ENCODE data around the gene PROB1. TPM values are rescaled to one million over a fixed set of nuclear protein-coding genes. Genes with fewer than 3 reads are reported as not detected.

The PROB1 gene
- total and polyA plus RNA-seq, 9 of the 15 experiments (the other 6 are each of a cell fraction or from before 2014, with no cell fraction given) = 0.01 to 1.8 (median 0.47) TPM

DNA sequence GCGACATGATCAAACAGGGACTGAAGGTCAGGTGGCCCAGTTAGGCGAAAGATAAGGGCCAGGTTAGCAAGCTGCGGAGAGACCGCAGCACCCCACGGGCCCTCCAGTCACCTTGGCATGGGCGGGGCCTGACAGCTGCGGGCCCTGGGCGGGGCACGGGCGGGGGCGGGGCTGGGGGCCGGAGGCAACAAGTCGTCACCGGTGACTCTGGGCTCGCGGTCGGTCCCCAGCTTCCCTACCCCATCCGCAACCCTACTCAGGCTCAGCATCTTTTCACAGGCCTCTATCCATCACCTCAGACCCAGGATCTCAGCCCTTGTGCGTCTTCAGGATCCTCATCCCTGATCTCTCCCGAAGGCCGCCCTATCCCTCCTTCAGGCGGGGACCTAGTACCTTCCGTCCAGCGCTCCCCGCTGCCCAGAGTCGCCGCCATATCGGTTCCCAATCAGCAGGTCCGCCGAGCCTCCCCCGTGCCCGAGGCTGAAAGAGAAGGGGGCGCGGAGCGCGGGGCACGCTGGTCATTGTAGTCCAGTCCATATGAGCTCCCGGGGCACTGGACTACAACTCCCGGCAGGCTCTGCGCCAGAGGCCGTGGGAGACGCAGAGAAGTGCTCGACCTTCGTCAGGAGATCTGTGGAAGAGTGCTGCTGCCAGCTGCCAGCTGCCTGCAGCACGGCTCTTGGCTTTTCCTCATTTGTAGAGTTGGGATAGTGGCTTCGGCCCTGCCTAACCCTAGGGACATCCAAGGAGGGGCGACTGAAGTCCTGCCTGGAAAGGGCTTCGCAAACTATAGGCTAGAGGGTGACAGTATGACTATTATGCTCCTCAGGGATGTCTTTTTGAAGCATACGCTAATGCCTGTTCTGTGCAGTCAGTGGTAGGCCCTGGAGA is 44.4 kb upstream of the PROB1 start, which contains the start of gene DNAJC18 (continued):
- TF ChIP-seq, protein P1, sequence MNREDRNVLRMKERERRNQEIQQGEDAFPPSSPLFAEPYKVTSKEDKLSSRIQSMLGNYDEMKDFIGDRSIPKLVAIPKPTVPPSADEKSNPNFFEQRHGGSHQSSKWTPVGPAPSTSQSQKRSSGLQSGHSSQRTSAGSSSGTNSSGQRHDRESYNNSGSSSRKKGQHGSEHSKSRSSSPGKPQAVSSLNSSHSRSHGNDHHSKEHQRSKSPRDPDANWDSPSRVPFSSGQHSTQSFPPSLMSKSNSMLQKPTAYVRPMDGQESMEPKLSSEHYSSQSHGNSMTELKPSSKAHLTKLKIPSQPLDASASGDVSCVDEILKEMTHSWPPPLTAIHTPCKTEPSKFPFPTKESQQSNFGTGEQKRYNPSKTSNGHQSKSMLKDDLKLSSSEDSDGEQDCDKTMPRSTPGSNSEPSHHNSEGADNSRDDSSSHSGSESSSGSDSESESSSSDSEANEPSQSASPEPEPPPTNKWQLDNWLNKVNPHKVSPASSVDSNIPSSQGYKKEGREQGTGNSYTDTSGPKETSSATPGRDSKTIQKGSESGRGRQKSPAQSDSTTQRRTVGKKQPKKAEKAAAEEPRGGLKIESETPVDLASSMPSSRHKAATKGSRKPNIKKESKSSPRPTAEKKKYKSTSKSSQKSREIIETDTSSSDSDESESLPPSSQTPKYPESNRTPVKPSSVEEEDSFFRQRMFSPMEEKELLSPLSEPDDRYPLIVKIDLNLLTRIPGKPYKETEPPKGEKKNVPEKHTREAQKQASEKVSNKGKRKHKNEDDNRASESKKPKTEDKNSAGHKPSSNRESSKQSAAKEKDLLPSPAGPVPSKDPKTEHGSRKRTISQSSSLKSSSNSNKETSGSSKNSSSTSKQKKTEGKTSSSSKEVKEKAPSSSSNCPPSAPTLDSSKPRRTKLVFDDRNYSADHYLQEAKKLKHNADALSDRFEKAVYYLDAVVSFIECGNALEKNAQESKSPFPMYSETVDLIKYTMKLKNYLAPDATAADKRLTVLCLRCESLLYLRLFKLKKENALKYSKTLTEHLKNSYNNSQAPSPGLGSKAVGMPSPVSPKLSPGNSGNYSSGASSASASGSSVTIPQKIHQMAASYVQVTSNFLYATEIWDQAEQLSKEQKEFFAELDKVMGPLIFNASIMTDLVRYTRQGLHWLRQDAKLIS (CRISPR knock-in tag; IDR thresholded peaks at IDR 0.05) = no peak
- TF ChIP-seq TARDBP (IDR thresholded peaks at IDR 0.05) (peak; percentile 32; the same call in 1 of the 2 replicates), ZFPM2 (CRISPR knock-in tag; IDR thresholded peaks at IDR 0.05) (no peak), EWSR1 (IDR thresholded peaks at IDR 0.05; ENCODE audit: borderline replicate concordance, low read depth, partially characterized antibody) (no peak), C11orf30 (IDR thresholded peaks at IDR 0.05; ENCODE audit: low read depth) (no peak), NR4A1 (CRISPR knock-in tag; IDR thresholded peaks at IDR 0.05) (no peak), NR4A1 (tag; IDR thresholded peaks at IDR 0.05) (0 out of 2 replicates have a peak, but pooled peaks have one; percentile 43), SAFB (IDR thresholded peaks at IDR 0.05; ENCODE audit: borderline replicate concordance, low read depth, low read length) (no peak), POLR2AphosphoS5 (IDR thresholded peaks at IDR 0.05; ENCODE audit: control insufficient read depth, insufficient read depth, low read depth, low read length) (peak; percentile 41; the same call in 1 of the 2 replicates), NELFE (IDR thresholded peaks at IDR 0.05; ENCODE audit: insufficient read depth, insufficient read length) (no peak)
- TF ChIP-seq, protein P2, sequence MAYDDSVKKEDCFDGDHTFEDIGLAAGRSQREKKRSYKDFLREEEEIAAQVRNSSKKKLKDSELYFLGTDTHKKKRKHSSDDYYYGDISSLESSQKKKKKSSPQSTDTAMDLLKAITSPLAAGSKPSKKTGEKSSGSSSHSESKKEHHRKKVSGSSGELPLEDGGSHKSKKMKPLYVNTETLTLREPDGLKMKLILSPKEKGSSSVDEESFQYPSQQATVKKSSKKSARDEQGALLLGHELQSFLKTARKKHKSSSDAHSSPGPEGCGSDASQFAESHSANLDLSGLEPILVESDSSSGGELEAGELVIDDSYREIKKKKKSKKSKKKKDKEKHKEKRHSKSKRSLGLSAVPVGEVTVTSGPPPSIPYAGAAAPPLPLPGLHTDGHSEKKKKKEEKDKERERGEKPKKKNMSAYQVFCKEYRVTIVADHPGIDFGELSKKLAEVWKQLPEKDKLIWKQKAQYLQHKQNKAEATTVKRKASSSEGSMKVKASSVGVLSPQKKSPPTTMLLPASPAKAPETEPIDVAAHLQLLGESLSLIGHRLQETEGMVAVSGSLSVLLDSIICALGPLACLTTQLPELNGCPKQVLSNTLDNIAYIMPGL (CRISPR knock-in tag; IDR thresholded peaks at IDR 0.05) = no peak
- TF ChIP-seq, protein P3, sequence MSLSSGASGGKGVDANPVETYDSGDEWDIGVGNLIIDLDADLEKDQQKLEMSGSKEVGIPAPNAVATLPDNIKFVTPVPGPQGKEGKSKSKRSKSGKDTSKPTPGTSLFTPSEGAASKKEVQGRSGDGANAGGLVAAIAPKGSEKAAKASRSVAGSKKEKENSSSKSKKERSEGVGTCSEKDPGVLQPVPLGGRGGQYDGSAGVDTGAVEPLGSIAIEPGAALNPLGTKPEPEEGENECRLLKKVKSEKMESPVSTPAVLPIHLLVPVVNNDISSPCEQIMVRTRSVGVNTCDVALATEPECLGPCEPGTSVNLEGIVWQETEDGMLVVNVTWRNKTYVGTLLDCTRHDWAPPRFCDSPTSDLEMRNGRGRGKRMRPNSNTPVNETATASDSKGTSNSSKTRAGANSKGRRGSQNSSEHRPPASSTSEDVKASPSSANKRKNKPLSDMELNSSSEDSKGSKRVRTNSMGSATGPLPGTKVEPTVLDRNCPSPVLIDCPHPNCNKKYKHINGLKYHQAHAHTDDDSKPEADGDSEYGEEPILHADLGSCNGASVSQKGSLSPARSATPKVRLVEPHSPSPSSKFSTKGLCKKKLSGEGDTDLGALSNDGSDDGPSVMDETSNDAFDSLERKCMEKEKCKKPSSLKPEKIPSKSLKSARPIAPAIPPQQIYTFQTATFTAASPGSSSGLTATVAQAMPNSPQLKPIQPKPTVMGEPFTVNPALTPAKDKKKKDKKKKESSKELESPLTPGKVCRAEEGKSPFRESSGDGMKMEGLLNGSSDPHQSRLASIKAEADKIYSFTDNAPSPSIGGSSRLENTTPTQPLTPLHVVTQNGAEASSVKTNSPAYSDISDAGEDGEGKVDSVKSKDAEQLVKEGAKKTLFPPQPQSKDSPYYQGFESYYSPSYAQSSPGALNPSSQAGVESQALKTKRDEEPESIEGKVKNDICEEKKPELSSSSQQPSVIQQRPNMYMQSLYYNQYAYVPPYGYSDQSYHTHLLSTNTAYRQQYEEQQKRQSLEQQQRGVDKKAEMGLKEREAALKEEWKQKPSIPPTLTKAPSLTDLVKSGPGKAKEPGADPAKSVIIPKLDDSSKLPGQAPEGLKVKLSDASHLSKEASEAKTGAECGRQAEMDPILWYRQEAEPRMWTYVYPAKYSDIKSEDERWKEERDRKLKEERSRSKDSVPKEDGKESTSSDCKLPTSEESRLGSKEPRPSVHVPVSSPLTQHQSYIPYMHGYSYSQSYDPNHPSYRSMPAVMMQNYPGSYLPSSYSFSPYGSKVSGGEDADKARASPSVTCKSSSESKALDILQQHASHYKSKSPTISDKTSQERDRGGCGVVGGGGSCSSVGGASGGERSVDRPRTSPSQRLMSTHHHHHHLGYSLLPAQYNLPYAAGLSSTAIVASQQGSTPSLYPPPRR (CRISPR knock-in tag; IDR thresholded peaks at IDR 0.05; ENCODE audit: borderline replicate concordance) = no peak
- TF ChIP-seq, protein P4, sequence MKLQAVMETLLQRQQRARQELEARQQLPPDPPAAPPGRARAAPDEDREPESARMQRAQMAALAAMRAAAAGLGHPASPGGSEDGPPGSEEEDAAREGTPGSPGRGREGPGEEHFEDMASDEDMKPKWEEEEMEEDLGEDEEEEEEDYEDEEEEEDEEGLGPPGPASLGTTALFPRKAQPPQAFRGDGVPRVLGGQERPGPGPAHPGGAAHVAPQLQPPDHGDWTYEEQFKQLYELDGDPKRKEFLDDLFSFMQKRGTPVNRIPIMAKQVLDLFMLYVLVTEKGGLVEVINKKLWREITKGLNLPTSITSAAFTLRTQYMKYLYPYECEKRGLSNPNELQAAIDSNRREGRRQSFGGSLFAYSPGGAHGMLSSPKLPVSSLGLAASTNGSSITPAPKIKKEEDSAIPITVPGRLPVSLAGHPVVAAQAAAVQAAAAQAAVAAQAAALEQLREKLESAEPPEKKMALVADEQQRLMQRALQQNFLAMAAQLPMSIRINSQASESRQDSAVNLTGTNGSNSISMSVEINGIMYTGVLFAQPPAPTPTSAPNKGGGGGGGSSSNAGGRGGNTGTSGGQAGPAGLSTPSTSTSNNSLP (IDR thresholded peaks at IDR 0.05; ENCODE audit: borderline replicate concordance, low read depth, low read length) = no peak
